Liver (tissue), 9 donors: ENCODE data around the gene PCDHGA6. TPM values are rescaled to one million over a fixed set of nuclear protein-coding genes. Genes with fewer than 3 reads are reported as not detected.
A peak's percentile ranks its signal among the peaks of the same experiment; 100 is the strongest.

ENCODE experiments used
- DNase-seq: peaks from one replicate; pipeline ENCODE4 v3.0.0-alpha.2; 2017; ENCODE audit warnings: low spot score
- H3K27ac ChIP-seq, 2 donors: one replicate each; pipeline ENCODE4 v1.7.0; 2013; ENCODE audit warnings: inconsistent platforms in 2 of 2, low read length in 2 of 2, control low read depth in 1 of 2, low read depth in 1 of 2, mild to moderate bottlenecking in 1 of 2
- H3K27me3 ChIP-seq, 4 donors: one replicate each; pipeline versions ENCODE4 v1.6.1 to v1.7.0; 2013; ENCODE audit warnings: low read length in 3 of 4, inconsistent platforms in 1 of 4, mild to moderate bottlenecking in 1 of 4, moderate library complexity in 1 of 4; ENCODE audit not compliant: control insufficient read depth in 4 of 4, insufficient read depth in 4 of 4
- H3K36me3 ChIP-seq, 4 donors: one replicate each; pipeline versions ENCODE4 v1.6.1 to v1.7.0; 2013; ENCODE audit warnings: low read length in 3 of 4, mild to moderate bottlenecking in 3 of 4, low read depth in 1 of 4, moderate library complexity in 1 of 4; ENCODE audit not compliant: control insufficient read depth in 4 of 4, insufficient read depth in 3 of 4
- H3K4me1 ChIP-seq, 4 donors: one replicate each; pipeline versions ENCODE4 v1.6.1 to v1.7.0; 2013; ENCODE audit warnings: low read length in 3 of 4, mild to moderate bottlenecking in 3 of 4, moderate library complexity in 1 of 4; ENCODE audit not compliant: control insufficient read depth in 4 of 4, insufficient read depth in 4 of 4
- H3K4me3 ChIP-seq, 3 donors: one replicate each; pipeline versions ENCODE4 v1.6.1 to v1.7.0; 2013; ENCODE audit warnings: low read length in 3 of 3, control low read depth in 1 of 3, low read depth in 1 of 3, mild to moderate bottlenecking in 1 of 3
- H3K9ac ChIP-seq, 2 donors: one replicate each; pipeline ENCODE4 v1.7.0; 2013; ENCODE audit warnings: low read length in 2 of 2, mild to moderate bottlenecking in 2 of 2, moderate library complexity in 2 of 2, control low read depth in 1 of 2, low read depth in 1 of 2
- H3K9me3 ChIP-seq, 4 donors: one replicate each; pipeline versions ENCODE4 v1.6.1 to v1.7.0; 2013; ENCODE audit warnings: low read length in 3 of 4; ENCODE audit not compliant: control insufficient read depth in 4 of 4
- ATF3 ChIP-seq: IDR thresholded peaks from 2 replicates; pipeline ENCODE4 v1.6.1; 2016; ENCODE audit warnings: antibody characterized with exemption
- CTCF ChIP-seq: fragments of 150-350 bp; IDR thresholded peaks from 2 replicates; pipeline ENCODE4 v1.5.1; 2017; ENCODE audit warnings: improper control_type of control experiment, low read depth, low read length; ENCODE audit not compliant: missing input control
- EGR1 ChIP-seq, 2 donors: IDR thresholded peaks; 2 replicates each; pipeline ENCODE4 v1.6.1; 2016 to 2018; ENCODE audit warnings: antibody characterized with exemption in 2 of 2, low read depth in 2 of 2
- FOXA1 ChIP-seq: IDR thresholded peaks from 2 replicates; pipeline ENCODE4 v1.6.1; 2016; ENCODE audit warnings: antibody characterized with exemption
- GABPA ChIP-seq, 2 donors: IDR thresholded peaks in 1 of 2; conservative IDR thresholded peaks in 1 of 2; 2 replicates each; pipeline ENCODE4 v1.6.1; 2016; ENCODE audit warnings: antibody characterized with exemption in 2 of 2, mild to moderate bottlenecking in 1 of 2, moderate library complexity in 1 of 2
- HNF4A ChIP-seq, 2 donors: conservative IDR thresholded peaks; 2 replicates each; pipeline ENCODE4 v1.6.1; 2016; ENCODE audit warnings: antibody characterized with exemption in 2 of 2, mild to moderate bottlenecking in 2 of 2
- JUND ChIP-seq, 2 donors: IDR thresholded peaks; 2 replicates each; pipeline ENCODE4 v1.6.1; 2016; ENCODE audit warnings: antibody characterized with exemption in 2 of 2
- MAX ChIP-seq: IDR thresholded peaks from 2 replicates; pipeline ENCODE4 v1.6.1; 2016; ENCODE audit warnings: antibody characterized with exemption
- NR2F2 ChIP-seq: IDR thresholded peaks from 2 replicates; pipeline ENCODE4 v1.6.1; 2016; ENCODE audit warnings: antibody characterized with exemption
- RAD21 ChIP-seq, 2 donors: IDR thresholded peaks; 2 replicates each; pipeline ENCODE4 v1.6.1; 2016; ENCODE audit warnings: antibody characterized with exemption in 2 of 2, mild to moderate bottlenecking in 2 of 2
- RXRA ChIP-seq, 2 donors: IDR thresholded peaks; 2 replicates each; pipeline ENCODE4 v1.6.1; 2017 to 2018; ENCODE audit warnings: antibody characterized with exemption in 2 of 2, mild to moderate bottlenecking in 1 of 2
- SP1 ChIP-seq: IDR thresholded peaks from 2 replicates; pipeline ENCODE4 v1.6.1; 2018; ENCODE audit warnings: antibody characterized with exemption, mild to moderate bottlenecking
- TAF1 ChIP-seq: conservative IDR thresholded peaks from 2 replicates; pipeline ENCODE4 v1.6.1; 2016; ENCODE audit warnings: antibody characterized with exemption, mild to moderate bottlenecking
- ZBTB33 ChIP-seq: IDR thresholded peaks from 2 replicates; pipeline ENCODE4 v1.6.1; 2016; ENCODE audit warnings: antibody characterized with exemption
- WGBS: extraction: QIAGEN DNeasy Blood & Tissue Kit; methylation state at CpG from one replicate; pipeline ENCODE4 v1.1.7; 2013; 5-methylcytosine and 5-hydroxymethylcytosine counted together
- polyA plus RNA-seq, 2 donors: library from polyadenylated mRNA; stranded (reverse) in 1 of 2; unstranded in 1 of 2; fragments of 200-250 nt in 1 of 2; fragments of >200 nt in 1 of 2; fragmentation: Nextera tagmentation in 1 of 2; extraction: Ambion mirVana in 1 of 2; gene quantifications; one replicate each; pipeline versions ENCODE4 v1.2.1 to v1.2.3, GENCODE V29; 2013 to 2015
- total RNA-seq, 2 donors: library from RNA; depleted of rRNA; stranded (reverse); fragments of >200 nt; gene quantifications; one replicate each; pipeline ENCODE4 v1.2.3, GENCODE V29; 2014
- donor health status: healthy.
- donor health status: healthy.
- donor health status: healthy.
- donor health status: healthy.
- donor health status: healthy.

PCDHGA6 gene
- under 1 TPM; 0.37 to 0.67 TPM for total RNA-seq
- under 1 TPM; 0.08 to 0.18 TPM for polyA plus RNA-seq

- no peaks in the 10 kb centered on the region for H3K36me3 ChIP-seq
- WGBS: 20% methylated on average over 27 of the region's 27 CpGs
- H3K4me1 ChIP-seq: no peaks in the 10 kb centered on the region
- DNase-seq: no peak
- peak within 1 kb of the TSS in 2 of 3 donors; percentile 23 to 46 for H3K4me3 ChIP-seq
- H3K9me3 ChIP-seq: peaks cover 37 to 83% (median 56%) of the 10 kb centered on the region in 4 donors
- no peak within 1 kb of the TSS for H3K9ac ChIP-seq
- TF ChIP-seq CTCF (peak; percentile 13), ZBTB33 (no peak), FOXA1 (no peak), TAF1 (no peak), SP1 (no peak), RAD21 (IDR thresholded peaks at IDR 0.05) (peak; percentile 9 to 22)
- H3K27ac ChIP-seq: no peak within 1 kb of the TSS
- peaks cover 0 to 5% (median 0%) of the 10 kb centered on the region in 4 donors for H3K27me3 ChIP-seq
Observed at GRCh38 chr5:141373673-141374317, at the start of gene PCDHGA6. Gene PCDHGA6 (plus strand): TSS chr5:141373891. CDS start chr5:141374084, 193 bp downstream.

GRCh38 chr5:141326088-141326854, 47.4 kb upstream of the PCDHGA6 start:
- H3K27ac ChIP-seq: no peak overlapping the region
- TF ChIP-seq RAD21 (IDR thresholded peaks at IDR 0.05): peak in 1 of 2 donors; percentile 13
- TF ChIP-seq MAX: no peak
- H3K9me3 ChIP-seq: peaks cover 14 to 66% (median 37%) of the 10 kb centered on the region in 4 donors
- peaks cover 0 to 1% (median 0%) of the 10 kb centered on the region in 4 donors for H3K4me1 ChIP-seq
- H3K9ac ChIP-seq: no peak overlapping the region
- no peak for DNase-seq
- peak overlapping the region in 1 of 3 donors; percentile 30 for H3K4me3 ChIP-seq
- H3K36me3 ChIP-seq: peaks cover 0 to 2% (median 0%) of the 10 kb centered on the region in 4 donors
- H3K27me3 ChIP-seq: peaks cover 0 to 6% (median 0%) of the 10 kb centered on the region in 4 donors
- WGBS: 20% methylated on average over 27 of the region's 27 CpGs

- peaks cover 0 to 2% (median 0%) of the 10 kb centered on the region in 4 donors for H3K36me3 ChIP-seq
- H3K9ac ChIP-seq: no peak overlapping the region
- peaks cover 22 to 76% (median 45%) of the 10 kb centered on the region in 4 donors for H3K9me3 ChIP-seq
- no peak for TF ChIP-seq JUND (IDR thresholded peaks at IDR 0.05)
- no peak for TF ChIP-seq GABPA (IDR thresholded peaks at IDR 0.05 in 1 of 2, conservative IDR thresholded peaks at IDR 0.05 in 1 of 2)
- TF ChIP-seq TAF1: no peak
- TF ChIP-seq HNF4A (conservative IDR thresholded peaks at IDR 0.05): no peak
- TF ChIP-seq FOXA1: no peak
- TF ChIP-seq ZBTB33: no peak
- TF ChIP-seq CTCF: no peak
- no peak for TF ChIP-seq RXRA (IDR thresholded peaks at IDR 0.05)
- TF ChIP-seq SP1: no peak
- no peak for TF ChIP-seq MAX
- TF ChIP-seq RAD21 (IDR thresholded peaks at IDR 0.05): no peak
- no peak for TF ChIP-seq NR2F2
- no peak for TF ChIP-seq EGR1 (IDR thresholded peaks at IDR 0.05; ENCODE audit: low read depth in 2 of 2)
- no peak for TF ChIP-seq ATF3
- H3K4me3 ChIP-seq: peak overlapping the region in 2 of 3 donors; percentile 14 to 33
- H3K27me3 ChIP-seq: peaks cover 0 to 6% (median 2%) of the 10 kb centered on the region in 4 donors
- no peak overlapping the region for H3K27ac ChIP-seq
- no peak for DNase-seq
- no peaks in the 10 kb centered on the region for H3K4me1 ChIP-seq
- 72% methylated on average over 8 of the region's 8 CpGs for WGBS
Observed at GRCh38 chr5:141328231-141328630, 45.5 kb upstream of the PCDHGA6 start.
